ENCODE data around the gene CHAD. TPM values are rescaled to one million over a fixed set of nuclear protein-coding genes. Genes with fewer than 3 reads are reported as not detected.

Gene CHAD
- total RNA-seq, 1 donor from 2014 or later: not detected

- intact Hi-C loops (cut with DNase I): no loop called here
- no peak for ATAC-seq
- Histone ChIP-seq H3K36me3 (peaks cover 13% of the 10 kb centered on the region), H3K4me3 (no peak overlapping the region), H3K4me1 (peaks cover 6% of the 10 kb centered on the region), H3K9me3 (no peaks in the 10 kb centered on the region), H3K27me3 (peaks cover 12% of the 10 kb centered on the region), H3K27ac (no peak overlapping the region)
- no peak for TF ChIP-seq CTCF (IDR thresholded peaks at IDR 0.05)
- DNase-seq: no peak
Observed at GRCh38 chr17:50467114-50467854, 1.4 kb downstream of the CHAD start.

GRCh38 chr17:50466371-50467113 is 2.1 kb downstream of the CHAD start:
- H3K4me1 ChIP-seq: peaks cover 6% of the 10 kb centered on the region
- intact Hi-C loops (cut with DNase I): no loop called here
- DNase-seq (no peak), ATAC-seq (no peak)
- H3K36me3 ChIP-seq: peaks cover 13% of the 10 kb centered on the region
- H3K27ac ChIP-seq: no peak overlapping the region
- H3K4me3 ChIP-seq: no peak overlapping the region
- H3K9me3 ChIP-seq: no peaks in the 10 kb centered on the region
- no peak for TF ChIP-seq CTCF (IDR thresholded peaks at IDR 0.05)
- H3K27me3 ChIP-seq: peaks cover 12% of the 10 kb centered on the region

- no peak for TF ChIP-seq CTCF (IDR thresholded peaks at IDR 0.05)
- H3K36me3 ChIP-seq: peaks cover 8% of the 10 kb centered on the region
- intact Hi-C loops (cut with DNase I): no loop called here
- peaks cover 6% of the 10 kb centered on the region for H3K4me1 ChIP-seq
- peaks cover 12% of the 10 kb centered on the region for H3K27me3 ChIP-seq
- no peak for DNase-seq
- no peak overlapping the region for H3K4me3 ChIP-seq
- no peaks in the 10 kb centered on the region for H3K9me3 ChIP-seq
- H3K27ac ChIP-seq: no peak overlapping the region
- ATAC-seq: no peak
Observed at GRCh38 chr17:50465635-50466034, 3.0 kb downstream of the CHAD start.

GRCh38 chr17:50465171-50465570 is 3.5 kb downstream of the CHAD start:
- intact Hi-C loops (cut with DNase I): no loop called here
- DNase-seq (no peak), ATAC-seq (no peak)
- Histone ChIP-seq H3K9me3 (no peaks in the 10 kb centered on the region), H3K4me3 (no peak overlapping the region), H3K4me1 (peaks cover 6% of the 10 kb centered on the region), H3K27me3 (peaks cover 12% of the 10 kb centered on the region), H3K36me3 (peaks cover 8% of the 10 kb centered on the region), H3K27ac (no peak overlapping the region)
- TF ChIP-seq CTCF (IDR thresholded peaks at IDR 0.05): no peak

- DNase-seq: no peak
- Histone ChIP-seq H3K27ac (no peak overlapping the region), H3K27me3 (peaks cover 12% of the 10 kb centered on the region), H3K4me1 (peaks cover 6% of the 10 kb centered on the region), H3K36me3 (peaks cover 8% of the 10 kb centered on the region), H3K4me3 (no peak overlapping the region), H3K9me3 (no peaks in the 10 kb centered on the region)
- no peak for ATAC-seq
- intact Hi-C loops (cut with DNase I): no loop called here
- TF ChIP-seq CTCF (IDR thresholded peaks at IDR 0.05): no peak
Observed at GRCh38 chr17:50464736-50465135, 3.9 kb downstream of the CHAD start.
